Measurements from ENCODE around the gene DYRK3. TPM values are rescaled to one million over a fixed set of nuclear protein-coding genes. Genes with fewer than 3 reads are reported as not detected.
A peak's percentile ranks its signal among the peaks of the same experiment; 100 is the strongest.
"Not testable (repeated sequence)": the region's sequence is repeated elsewhere in the genome, so short reads cannot be mapped to it uniquely, and the experiment has no call there.

The DYRK3 gene
- total RNA-seq, 1 donor = 11.0 TPM

DNA sequence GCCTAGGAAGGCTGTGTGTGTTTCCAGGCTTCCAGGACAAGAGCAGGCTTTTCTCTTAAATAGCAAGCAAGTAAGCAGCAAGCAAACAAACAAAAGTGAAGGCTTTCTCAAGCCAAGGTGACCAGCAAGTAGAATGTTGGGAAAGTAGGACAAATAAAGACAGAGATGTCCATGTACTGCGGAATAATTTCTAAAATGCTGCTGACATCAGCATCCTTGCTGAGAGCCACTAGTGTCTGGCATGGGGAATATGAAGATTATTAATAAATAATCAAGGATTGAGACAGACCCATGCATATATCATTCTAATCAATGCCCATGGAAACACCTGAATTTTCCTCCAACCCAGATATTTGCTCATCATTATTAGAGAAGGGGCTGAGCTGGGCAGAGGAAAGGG, 6.4 kb upstream of the DYRK3 start:
- DNase-seq (ENCODE audit: low read depth in 2 of 3, low spot score in 2 of 3) = no peak

DNA sequence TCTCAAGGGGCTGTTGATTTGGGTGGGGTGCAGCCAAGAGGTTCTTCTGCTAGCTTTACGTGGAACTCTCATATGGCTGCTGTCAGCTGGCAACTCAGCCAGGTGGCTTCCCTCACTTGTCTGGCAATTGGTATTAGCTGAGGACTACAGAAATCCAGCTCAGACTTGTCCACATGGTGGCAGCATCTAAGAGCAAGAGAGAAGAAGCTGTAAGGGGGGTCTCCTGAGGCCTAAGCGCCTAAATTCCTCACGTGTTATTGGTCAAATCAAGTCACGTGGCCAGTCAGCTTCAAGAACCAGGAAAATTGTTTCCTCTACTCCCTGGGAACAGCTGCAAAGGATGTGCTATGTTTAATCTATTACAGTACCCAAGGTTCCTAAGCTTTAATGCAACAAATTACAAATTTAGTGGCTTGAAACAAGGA, 4.2 kb upstream of the DYRK3 start:
- peak in 2 of 3 donors; percentile 83 to 90 for DNase-seq (ENCODE audit: low read depth in 2 of 3, low spot score in 2 of 3)

DNA sequence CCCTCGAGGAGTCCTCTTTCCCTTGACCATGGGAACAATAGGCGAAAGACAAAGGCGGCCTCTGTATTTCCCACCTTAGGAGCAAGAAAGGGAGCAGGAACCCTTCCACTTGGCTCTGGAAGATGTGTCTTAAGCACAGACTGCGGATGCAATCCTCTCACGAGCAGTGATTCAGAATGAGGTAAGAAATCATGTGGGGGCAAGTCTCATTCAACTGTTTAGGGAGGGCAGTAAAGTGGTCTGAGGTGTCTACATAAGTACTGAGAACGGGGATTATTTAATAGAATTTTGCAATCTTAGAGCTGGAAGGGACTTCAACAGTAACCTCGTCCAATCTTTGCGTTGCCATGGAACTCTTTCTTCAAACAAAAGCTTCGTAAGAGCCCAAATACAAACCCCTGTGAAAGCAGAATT, 1.6 kb upstream of the DYRK3 start:
- peak in 1 of 3 donors; percentile 18 for DNase-seq (ENCODE audit: low read depth in 2 of 3, low spot score in 2 of 3)

DNA sequence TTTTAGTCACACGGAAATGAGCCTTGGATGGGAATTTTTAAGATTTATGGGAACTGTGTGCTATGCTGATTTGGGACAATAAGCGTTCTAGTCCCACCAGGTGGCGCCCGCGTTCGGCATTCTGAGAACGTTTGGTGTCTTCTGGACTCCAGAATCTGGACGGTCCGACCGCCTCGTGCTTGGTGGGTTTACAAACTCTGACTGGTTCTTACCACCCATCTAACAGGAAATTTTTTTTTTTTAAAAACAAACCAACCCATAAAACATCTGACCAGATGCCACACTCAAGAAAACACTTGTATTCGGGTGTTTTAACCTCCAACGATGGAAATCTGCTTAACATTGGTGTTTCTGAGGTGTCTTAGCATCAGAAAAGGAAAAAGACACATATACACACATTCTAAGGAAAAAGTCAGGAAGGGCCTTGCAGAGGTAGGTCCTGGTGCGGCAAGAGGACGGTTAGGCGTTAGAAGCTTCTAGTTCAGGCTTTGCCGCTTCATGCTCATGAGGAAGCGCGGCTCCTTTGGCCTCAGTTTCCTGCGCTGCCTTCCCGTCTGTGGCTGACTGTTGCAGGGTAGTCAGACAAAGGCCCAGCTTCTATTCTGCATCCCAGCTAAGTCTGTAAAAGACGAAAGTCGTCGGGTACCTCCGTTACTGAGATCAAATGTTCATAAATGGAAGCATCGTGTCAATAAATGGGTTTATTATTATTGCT, 814 bp upstream of the DYRK3 start:
- DNase-seq (ENCODE audit: low read depth in 2 of 3, low spot score in 2 of 3) = peak; percentile 35 to 77 (median 75)

DNA sequence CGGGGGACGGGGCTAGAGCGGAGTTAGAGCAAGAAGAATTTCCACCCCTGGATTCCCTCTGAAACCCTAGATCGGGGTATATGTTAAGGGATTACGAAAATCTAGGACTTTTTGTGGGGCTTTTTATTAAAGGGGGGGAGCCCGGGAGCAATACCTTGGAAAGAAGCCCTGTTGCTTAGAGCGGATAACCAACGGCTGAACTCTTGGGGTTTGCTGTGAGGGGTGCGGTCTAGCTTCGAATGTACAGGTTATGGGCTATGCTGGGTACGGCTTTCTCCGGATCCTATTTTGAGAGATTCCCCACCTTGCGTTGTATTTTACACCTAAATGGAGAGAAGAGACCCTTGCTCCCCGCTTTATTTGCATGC, 626 bp downstream of the DYRK3 start:
- no peak for DNase-seq (ENCODE audit: low read depth in 2 of 3, low spot score in 2 of 3)

DNA sequence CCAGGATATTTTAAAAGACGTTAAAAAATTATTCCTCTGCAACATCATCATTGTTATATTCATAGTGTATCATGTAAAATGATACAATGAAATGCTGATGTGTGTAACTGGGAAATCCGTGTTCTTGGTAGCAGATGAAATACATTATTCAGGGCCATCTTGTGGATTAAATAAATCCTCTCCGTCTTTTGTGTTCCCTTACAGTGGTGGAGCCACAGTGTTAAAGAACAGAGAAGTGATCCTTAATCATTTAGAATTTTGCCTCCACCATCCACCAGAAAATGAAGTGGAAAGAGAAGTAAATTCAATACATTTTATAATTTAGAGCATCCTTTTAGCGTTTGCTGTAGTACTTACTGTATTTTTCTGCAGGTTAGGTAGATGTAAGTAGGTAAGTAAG, 1.3 kb downstream of the DYRK3 start:
- no peak for DNase-seq (ENCODE audit: low read depth in 2 of 3, low spot score in 2 of 3)

DNA sequence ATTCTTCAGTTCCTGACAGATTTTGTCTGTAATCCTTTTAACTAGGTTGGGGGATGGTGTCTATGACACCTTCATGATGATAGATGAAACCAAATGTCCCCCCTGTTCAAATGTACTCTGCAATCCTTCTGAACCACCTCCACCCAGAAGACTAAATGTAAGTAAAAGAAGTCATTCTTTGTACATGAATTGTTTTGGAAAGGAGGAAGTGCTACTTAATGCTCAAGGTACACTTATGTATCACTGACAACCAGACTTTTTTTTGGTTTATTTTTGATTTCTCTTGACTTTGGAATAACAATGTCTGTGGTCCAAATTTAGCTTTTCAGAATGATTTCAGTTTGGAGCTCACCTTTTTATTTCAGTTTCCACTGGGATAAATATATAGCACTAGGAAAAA, 2.3 kb downstream of the DYRK3 start:
- DNase-seq (ENCODE audit: low read depth in 2 of 3, low spot score in 2 of 3) = no peak

DNA sequence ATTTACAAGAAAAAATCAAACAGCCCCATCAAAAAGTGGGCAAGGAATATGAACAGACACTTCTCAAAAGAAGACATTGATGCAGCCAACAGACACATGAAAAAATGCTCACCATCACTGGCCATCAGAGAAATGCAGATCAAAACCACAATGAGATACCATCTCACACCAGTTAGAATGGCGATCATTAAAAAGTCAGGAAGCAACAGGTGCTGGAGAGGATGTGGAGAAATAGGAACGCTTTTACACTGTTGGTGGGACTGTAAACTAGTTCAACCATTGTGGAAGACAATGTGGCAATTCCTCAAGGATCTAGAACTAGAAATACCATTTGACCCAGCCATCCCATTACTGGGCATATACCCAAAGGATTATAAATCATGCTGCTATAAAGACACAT, 6.7 kb downstream of the DYRK3 start:
- DNase-seq (ENCODE audit: low read depth in 2 of 3, low spot score in 2 of 3) = not testable (repeated sequence)

DNA sequence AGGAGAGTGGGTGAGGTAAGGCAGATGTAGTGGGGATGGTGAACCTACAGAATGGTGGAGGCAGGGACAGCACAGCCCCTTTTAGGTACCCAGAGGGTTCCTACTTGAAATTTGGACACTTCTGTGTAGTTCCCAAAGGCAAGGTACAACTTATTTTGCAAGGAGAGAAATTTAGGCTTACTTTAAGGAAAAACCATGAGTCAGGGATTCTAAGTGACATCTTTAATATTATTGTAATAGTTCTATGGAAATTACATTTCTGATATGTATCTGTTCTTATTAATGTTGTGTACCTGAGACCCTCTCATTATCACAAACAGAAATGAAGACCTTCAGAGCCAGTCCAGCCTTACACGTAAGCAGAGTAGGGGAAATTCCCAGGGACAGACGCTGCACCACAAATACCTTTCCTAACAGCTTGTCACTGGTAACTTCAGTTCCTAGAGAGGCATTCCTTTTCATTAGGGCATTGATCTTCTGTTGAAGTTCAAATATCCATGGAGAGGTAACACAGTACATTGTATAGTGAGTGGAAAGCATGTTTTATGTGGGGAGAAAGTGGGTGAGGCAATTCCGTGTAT, 7.9 kb downstream of the DYRK3 start:
- no peak for DNase-seq (ENCODE audit: low read depth in 2 of 3, low spot score in 2 of 3)

DNA sequence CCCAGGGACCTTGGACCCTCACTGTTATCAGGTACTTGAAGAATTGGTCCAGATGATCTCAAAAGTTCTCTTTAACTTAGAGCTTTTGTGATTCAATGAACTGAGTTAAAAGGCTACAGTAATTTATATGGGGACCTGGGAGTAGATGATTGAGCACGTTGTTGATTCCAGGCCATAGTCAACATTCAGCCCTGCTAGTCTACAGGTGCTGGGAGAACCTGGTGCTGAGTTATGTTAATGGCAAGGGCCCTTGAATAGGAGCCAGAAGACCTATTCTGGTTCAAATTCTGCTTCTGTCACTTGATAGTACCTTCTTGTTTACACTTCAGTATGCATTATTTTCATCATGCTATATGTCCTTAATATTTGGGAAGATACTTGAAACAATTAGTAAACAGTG, 11.2 kb downstream of the DYRK3 start:
- no peak for DNase-seq (ENCODE audit: low read depth in 2 of 3, low spot score in 2 of 3)

DNA sequence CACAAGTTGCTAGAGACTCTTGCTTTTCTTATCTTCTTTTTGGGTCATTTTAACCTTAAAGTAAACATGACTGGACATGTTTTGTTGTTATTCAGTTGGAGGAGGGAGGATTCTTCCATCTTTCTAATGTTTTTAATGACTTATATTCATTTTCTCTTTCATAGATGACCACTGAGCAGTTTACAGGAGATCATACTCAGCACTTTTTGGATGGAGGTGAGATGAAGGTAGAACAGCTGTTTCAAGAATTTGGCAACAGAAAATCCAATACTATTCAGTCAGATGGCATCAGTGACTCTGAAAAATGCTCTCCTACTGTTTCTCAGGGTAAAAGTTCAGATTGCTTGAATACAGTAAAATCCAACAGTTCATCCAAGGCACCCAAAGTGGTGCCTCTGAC, 11.9 kb downstream of the DYRK3 start:
- DNase-seq (ENCODE audit: low read depth in 2 of 3, low spot score in 2 of 3) = no peak

DNA sequence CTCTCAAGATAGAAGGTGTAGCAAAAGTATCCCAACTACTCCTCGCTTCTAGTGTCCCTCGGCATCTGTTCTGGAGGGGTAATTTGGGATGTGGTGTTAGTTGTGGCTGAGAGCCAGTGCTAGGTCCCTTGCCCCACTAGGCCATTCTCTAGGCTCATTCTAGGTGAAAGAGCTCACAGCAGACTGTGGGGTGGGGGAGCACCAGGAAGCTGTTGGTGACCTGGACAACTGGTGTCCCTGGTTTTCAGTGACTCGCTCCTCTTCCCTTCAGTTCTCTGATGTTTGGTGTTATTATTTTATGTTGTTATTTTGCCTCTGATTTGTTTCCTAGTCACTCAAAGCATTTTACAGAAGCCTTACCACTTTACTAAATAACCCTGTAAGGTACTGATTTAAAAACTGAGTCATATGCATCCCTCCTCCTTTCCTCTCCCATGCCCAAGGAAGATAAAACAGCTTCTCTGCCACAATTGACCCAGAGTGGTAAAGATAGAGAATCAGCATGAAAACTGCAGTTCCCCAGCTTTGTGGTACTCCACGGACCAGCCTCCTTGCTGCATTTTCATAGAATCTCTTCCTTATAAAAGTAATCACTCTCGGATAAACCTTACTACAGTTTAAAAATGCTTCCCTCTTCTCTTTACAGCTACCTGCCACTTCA, 14.1 kb downstream of the DYRK3 start:
- no peak for DNase-seq (ENCODE audit: low read depth in 2 of 3, low spot score in 2 of 3)

DNA sequence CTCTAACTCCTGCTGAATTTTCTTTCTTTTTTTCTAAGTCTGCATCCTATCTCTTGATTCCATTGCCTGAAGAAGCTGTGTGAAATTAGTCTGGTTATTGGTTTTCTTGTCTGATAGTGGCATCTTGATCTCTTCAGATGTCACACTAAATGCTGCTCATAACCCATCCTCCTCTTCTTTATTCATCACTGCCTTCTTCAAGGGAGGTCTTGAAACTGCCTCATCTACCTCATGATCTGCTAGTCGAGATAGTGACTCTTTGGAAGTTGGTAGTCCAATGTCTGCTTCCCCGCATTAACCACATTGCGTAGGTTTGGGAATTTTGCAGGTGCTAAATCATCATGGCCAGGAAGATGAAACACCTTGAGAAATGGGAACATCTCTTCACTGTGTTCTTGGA, 15.7 kb downstream of the DYRK3 start:
- no peak for DNase-seq (ENCODE audit: low read depth in 2 of 3, low spot score in 2 of 3)

DNA sequence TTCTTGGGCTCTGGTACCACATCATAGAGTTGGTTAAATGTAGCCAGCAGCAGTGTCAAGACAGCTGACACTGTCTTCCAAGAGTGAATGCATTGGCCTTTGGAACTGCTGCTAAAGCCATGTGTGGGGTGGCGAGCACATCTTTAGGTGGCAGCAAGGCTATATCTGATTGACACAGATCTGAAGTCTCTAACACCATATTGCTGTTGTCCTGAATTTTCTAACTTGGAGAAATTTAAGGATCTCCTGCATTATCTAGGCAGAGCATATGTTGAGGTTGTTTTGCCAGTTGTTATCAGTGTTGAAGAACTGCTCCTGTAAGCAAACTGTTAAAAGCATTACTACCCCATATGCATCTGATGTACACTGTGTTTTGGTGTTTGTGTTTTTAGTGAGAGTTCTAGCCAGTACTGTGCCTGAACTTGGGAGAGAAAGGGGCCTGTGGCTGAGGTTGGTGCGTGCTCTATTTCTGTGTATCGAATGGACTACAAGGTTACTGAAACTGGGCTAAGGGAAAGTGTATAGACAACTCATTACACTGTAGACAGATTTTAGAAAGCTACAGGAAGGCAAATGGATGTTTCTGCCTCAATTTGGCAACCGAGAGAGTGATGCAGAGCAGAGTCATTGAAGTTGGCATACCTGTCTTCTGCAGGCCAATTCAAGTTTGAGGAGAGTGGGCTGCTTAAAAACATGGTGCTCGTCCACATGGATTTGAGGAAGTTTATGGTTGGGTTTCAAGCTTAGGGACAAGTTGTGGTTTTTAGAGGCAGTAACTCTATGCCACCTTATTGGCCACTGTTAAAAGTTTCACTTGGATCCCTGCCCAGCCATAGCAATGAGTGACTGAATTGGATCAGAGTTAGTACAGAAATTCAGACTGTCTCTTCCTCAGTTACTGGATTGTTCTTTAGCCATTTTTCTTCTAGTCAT, 16.9 kb downstream of the DYRK3 start:
- DNase-seq (ENCODE audit: low read depth in 2 of 3, low spot score in 2 of 3) = peak in 1 of 3 donors; percentile 50

DNA sequence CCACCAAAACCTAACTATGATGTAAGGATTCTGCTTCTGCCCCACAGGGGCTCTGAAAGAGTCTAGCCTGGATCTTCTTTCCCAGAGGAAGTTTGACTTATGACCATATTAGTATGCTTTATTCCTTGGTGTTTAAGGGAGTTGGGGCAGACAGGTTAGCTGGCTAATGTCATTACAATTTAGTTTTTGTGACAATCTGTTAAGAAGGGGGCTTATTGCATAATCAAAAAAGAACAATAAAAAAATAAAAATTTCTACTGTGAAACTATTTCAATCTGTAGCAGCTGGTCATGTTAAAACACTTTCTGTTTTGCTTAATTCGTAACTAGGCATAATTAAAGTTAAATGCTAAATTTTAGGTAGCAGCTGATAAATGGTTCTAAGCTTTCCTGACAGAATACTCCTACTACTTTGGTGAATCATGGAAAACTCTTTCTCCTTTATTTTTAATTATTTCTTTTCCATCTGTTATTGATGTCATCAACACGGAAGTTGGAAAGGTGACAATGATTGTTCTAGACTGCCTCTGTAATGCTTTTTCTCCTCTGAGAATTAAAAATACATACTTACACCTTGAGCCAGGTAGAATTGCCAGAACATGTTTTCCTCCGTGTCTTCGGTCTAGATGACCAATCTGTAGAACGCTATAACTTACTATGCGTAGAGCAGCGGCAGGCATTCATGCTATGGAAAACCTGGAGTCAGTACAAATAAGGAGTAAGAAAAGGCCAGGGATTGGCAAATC, 18.6 kb downstream of the DYRK3 start:
- DNase-seq (ENCODE audit: low read depth in 2 of 3, low spot score in 2 of 3) = no peak

DNA sequence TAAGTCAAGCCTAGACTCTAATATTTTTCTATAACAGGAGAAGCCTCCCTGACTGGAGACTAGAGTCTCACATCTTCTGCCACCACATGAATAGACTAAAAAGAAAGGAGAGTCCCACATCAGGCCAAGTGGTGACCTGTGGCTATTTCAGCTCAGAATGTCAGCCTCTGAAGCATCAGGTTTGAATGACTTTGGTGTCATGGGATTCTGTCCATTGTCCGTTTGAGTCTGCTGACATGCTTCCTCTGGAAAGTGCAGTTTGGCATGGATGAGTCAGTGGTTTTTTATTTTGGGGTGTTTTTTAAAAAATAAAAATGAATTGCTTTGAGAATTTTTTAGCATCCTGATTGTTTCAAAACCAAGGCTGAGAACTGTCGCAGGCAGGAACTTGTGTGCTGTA, 19.5 kb downstream of the DYRK3 start:
- DNase-seq (ENCODE audit: low read depth in 2 of 3, low spot score in 2 of 3) = no peak

DNA sequence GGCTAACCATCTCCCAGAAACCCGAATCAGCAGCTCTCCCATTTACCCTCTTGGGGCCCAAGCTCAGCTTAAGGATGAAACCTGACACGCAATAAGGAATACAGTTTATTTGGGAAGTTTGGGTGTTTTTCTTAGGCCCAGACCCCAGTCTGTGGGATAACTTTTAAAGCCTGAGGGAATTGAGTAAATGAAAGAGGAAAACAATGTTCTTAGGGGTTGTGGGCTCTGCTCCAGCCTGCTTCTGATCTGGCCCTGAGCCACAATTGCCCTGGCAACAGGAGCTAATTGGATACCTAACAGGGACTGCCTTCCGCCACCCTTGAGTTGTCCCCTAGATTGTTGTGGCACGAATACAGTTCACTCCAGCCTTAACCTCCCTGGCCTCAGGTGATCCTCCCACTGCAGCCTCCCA, 20.1 kb downstream of the DYRK3 start:
- no peak for DNase-seq (ENCODE audit: low read depth in 2 of 3, low spot score in 2 of 3)

DNA sequence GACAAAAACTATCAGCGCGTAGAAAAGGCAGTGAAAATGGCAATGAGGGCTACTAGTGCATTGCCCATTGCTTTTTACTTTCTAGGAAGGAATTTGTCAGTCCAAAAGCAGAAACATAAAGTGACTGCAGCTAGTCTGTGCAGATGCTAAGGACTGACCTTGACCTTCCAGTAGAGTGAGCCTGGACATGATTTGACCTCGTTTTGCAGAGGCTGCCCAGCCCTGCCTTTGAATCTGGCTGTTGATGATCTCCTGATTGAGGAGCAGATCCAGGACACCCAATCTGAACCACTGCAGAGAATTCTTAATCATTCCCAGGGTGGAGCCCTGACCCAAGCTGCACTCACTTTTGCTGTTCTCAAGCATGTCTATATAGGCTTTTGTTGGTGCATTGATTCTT, 21.6 kb downstream of the DYRK3 start:
- no peak for DNase-seq (ENCODE audit: low read depth in 2 of 3, low spot score in 2 of 3)

DNA sequence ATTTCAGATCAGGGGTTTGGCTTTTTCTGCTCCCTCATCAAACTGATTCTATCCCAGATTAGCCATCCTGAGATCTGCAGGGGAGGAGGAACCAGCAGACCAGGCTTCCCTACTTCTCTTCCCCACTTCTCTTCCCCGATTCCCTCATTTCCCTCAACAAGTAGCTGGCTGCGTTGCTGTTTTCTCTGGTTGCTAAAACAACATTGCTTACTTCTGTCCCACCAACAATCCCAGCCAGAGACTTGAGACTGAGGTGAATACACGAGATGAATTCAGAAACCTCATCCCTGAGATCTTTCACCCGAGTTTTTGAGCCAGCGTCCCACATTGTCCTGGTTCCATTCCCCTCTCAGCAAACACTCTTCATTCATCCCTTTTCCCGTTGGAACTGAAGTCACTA, 22.4 kb downstream of the DYRK3 start:
- no peak for DNase-seq (ENCODE audit: low read depth in 2 of 3, low spot score in 2 of 3)

DNA sequence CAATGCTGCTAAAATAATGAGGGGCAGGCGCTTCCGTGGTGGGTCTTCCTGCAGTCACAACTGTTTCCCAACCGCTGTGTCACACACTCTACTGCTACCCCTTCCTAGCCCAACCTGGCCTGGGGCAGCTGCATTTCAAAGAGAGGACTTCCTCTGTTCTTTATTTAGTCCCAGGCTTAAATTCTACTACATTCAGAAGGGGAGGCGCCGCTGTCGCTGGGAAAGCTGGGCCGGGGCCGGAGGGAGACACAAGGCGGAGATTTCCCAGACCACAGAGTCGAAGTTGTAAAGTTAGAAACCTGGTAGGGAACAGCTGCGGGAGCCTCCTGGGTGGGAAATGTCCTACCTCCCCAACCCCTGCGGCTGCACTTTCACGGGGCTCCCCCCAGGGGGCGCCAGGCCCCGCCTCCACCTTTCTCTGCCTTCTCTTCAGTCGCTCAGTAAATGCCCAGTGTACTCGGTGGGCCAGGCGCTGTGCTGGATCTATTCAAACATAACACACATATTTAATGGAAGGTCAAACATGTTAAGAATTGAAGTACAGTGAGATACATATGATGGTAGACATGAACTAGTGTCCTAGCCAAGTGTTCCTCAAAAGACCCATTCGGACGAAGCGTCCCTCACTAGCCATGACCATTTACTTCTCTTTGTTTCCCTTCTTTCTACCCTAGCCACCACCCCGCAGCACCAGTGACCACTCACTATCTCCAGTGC, 23.1 kb downstream of the DYRK3 start:
- DNase-seq (ENCODE audit: low read depth in 2 of 3, low spot score in 2 of 3) = peak in 2 of 3 donors; percentile 61 to 87

All from hematopoietic multipotent progenitor cell (in vitro differentiated cells).